Heart left ventricle (tissue), 16 donors: ENCODE measurements around the gene PTPRM. TPM values are rescaled to one million over a fixed set of nuclear protein-coding genes. Genes with fewer than 3 reads are reported as not detected.

Source experiments
- ATAC-seq, 4 donors: fragments of 200-7000 bp; cut with Tn5 transposase; one replicate each; pipeline ENCODE4 v1.9.1; 2020 to 2022; ENCODE audit warnings: moderate library complexity in 4 of 4, mild to moderate bottlenecking in 3 of 4, moderate number of reproducible peaks in 1 of 4
- DNase-seq, 5 donors: peaks; one replicate each; pipeline ENCODE4 v3.0.0-alpha.2; 2020
- H3K27ac ChIP-seq, 12 donors: fragments of 200-600 bp; sonication (generic) in 4 of 12; one replicate each; pipeline versions ENCODE4 v1.5.0 to v1.8.0; 2016 to 2022; ENCODE audit warnings: mild to moderate bottlenecking in 2 of 12
- H3K27me3 ChIP-seq, 9 donors: fragments of 200-600 bp; sonication (generic) in 2 of 9; one replicate each; pipeline versions ENCODE4 v1.5.1 to v1.8.0; 2016 to 2022; ENCODE audit warnings: mild to moderate bottlenecking in 3 of 9
- H3K36me3 ChIP-seq, 9 donors: fragments of 200-600 bp; sonication (generic) in 2 of 9; one replicate each; pipeline versions ENCODE4 v1.5.0 to v1.8.0; 2018 to 2022; ENCODE audit warnings: mild to moderate bottlenecking in 2 of 9
- H3K4me1 ChIP-seq, 12 donors: fragments of 200-600 bp; sonication (generic) in 4 of 12; one replicate each; pipeline versions ENCODE4 v1.5.0 to v1.8.0; 2016 to 2022; ENCODE audit warnings: mild to moderate bottlenecking in 3 of 12
- H3K4me3 ChIP-seq, 12 donors: fragments of 200-600 bp; sonication (generic) in 4 of 12; one replicate each; pipeline versions ENCODE4 v1.5.0 to v1.8.0; 2017 to 2022; ENCODE audit warnings: mild to moderate bottlenecking in 9 of 12, moderate library complexity in 4 of 12
- H3K9me3 ChIP-seq, 12 donors: fragments of 200-600 bp; sonication (generic) in 4 of 12; one replicate each; pipeline versions ENCODE4 v1.5.0 to v1.8.0; 2016 to 2022; ENCODE audit warnings: mild to moderate bottlenecking in 1 of 12
- POLR2A ChIP-seq, 2 donors: fragments of 450-650 bp; IDR thresholded peaks; one replicate each; pipeline ENCODE4 v1.6.1; 2017; ENCODE audit warnings: antibody characterized with exemption in 2 of 2, mild to moderate bottlenecking in 2 of 2, moderate library complexity in 2 of 2
- WGBS, 4 donors: extraction: QIAGEN DNeasy Blood & Tissue Kit in 2 of 4; methylation state at CpG; one replicate each; pipeline versions ENCODE4 v1.1.5 to v1.1.7; 2013 to 2018; 5-methylcytosine and 5-hydroxymethylcytosine counted together
- intact Hi-C, 10 donors: fragments of 100-400 bp; cut with DNase I; formaldehyde crosslinking; loops; one replicate each; pipeline versions ENCODE4 v1.11.1 to v1.14.2; 2022
- polyA plus RNA-seq, 2 donors: library from polyadenylated mRNA; stranded (reverse); fragments of 200-250 nt; gene quantifications; one replicate each; pipeline ENCODE4 v1.2.3, GENCODE V29; 2013
- total RNA-seq, 9 donors: library from RNA; depleted of rRNA in 2 of 9; stranded (reverse); fragments of >200 nt in 2 of 9; fragmentation: NEBNext Ultra II Directional in 3 of 9; extraction: Animal tissue kit (Norgen Biotek cat#: 25700) in 3 of 9; gene quantifications; one replicate each; pipeline versions ENCODE4 v1.1.0 to v1.2.4, GENCODE V29; 2016 to 2023
- TF ChIP-seq, protein P1 (sequence below), 12 donors: fragments of 200-600 bp; sonication (generic) in 4 of 12; IDR thresholded peaks; one replicate each; pipeline versions ENCODE4 v1.5.0 to v1.8.0; 2018 to 2022; ENCODE audit warnings: antibody characterized with exemption in 12 of 12, mild to moderate bottlenecking in 5 of 12
- donor health status: ischemic (EF 13 %, LVEDD 7.1; RV severe dilation, severe dysfunction).
- donor health status: healthy with polysubstance abuse.
- donor health status: DM: no; HTN: yes; CAD: no.
- donor health status: DM: no; HTN: no; CAD: no.
- donor health status: ischemic (EF 25% LVEDD 6.9; RV normal size, moderate dysfunction).
- donor health status: ischemic (EF 25% LVEDD 5.7; RV mildly dilated, moderate dysfunction).
- donor health status: healthy.
- donor health status: DM: yes; HTN: yes; CAD: no.
- donor health status: ischemic (EF 35%, LVEDD 5.7; RV mildly dilated, moderate dysfunction).
- donor health status: nonischemic (EF 11% LVEDD 7.7; RV severe dilation, severe dysfunction).
- donor health status: DM: yes; HTN: yes; CAD: no.
- donor health status: PGD.
- donor health status: ischemic (EF 29% LVEDD 5.4; RV normal size, mild dysfunction).
- donor health status: nonischemic (EF 23%, LVEDD 6.1; RV moderate dilation, normal function).

PTPRM gene
- total and polyA plus RNA-seq, 11 donors: 93.8 to 186 (median 123) TPM

- 68 to 85% (median 80%) methylated on average over 4 of the region's 4 CpGs for WGBS, 4 donors
- no peak for DNase-seq
- Histone ChIP-seq H3K27me3 (no peaks in the 10 kb centered on the region), H3K4me3 (no peak overlapping the region), H3K9me3 (no peaks in the 10 kb centered on the region), H3K4me1 (peaks cover 0 to 37% (median 7%) of the 10 kb centered on the region in 12 donors), H3K27ac (no peak overlapping the region), H3K36me3 (no peaks in the 10 kb centered on the region)
- TF ChIP-seq POLR2A (IDR thresholded peaks at IDR 0.05): no peak
- TF ChIP-seq, protein P1, sequence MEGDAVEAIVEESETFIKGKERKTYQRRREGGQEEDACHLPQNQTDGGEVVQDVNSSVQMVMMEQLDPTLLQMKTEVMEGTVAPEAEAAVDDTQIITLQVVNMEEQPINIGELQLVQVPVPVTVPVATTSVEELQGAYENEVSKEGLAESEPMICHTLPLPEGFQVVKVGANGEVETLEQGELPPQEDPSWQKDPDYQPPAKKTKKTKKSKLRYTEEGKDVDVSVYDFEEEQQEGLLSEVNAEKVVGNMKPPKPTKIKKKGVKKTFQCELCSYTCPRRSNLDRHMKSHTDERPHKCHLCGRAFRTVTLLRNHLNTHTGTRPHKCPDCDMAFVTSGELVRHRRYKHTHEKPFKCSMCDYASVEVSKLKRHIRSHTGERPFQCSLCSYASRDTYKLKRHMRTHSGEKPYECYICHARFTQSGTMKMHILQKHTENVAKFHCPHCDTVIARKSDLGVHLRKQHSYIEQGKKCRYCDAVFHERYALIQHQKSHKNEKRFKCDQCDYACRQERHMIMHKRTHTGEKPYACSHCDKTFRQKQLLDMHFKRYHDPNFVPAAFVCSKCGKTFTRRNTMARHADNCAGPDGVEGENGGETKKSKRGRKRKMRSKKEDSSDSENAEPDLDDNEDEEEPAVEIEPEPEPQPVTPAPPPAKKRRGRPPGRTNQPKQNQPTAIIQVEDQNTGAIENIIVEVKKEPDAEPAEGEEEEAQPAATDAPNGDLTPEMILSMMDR (IDR thresholded peaks at IDR 0.05): no peak
- intact Hi-C loops: loop anchor here in 1 of 10 donors (5.0 kb wide), 1 partner anchor 248 kb away; no protein-coding TSS in a partner anchor
- no peak for ATAC-seq
Observed at GRCh38 chr18:8044004-8044403, 476.9 kb downstream of the PTPRM start.

DNA sequence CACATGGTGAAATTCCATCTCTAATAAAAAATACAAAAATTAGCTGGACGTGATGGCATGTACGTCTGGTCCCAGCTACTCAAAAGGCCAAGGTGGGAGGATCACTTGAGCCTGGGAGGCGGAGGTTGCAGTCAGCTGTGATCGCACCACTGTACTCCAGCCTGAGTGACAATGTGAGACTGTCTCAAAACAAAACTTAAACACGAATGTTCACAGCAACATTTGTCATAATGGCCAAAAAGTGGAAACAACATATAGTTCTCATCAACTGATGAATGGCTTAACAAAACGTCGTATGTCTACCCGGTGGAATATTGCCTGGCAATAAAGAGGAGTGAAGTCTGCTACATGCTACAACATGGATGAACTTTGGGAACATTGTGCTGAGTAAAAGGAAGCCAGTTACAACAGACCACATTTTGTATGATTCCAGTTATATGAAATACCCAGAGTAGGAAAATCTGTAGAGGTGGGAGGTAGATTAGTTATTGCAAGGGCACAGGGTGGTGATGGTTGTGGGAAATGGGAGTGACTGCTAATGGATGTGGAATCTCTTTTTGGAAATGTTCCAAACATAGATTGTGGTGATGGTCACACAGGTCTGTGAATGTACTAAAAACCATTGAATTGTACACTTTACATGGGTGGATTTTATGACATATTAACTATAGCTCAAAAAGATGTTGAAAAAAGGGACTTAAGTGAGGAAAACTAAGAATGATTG, 478.2 kb downstream of the PTPRM start:
- Histone ChIP-seq H3K27ac (no peak overlapping the region), H3K9me3 (no peaks in the 10 kb centered on the region), H3K36me3 (no peaks in the 10 kb centered on the region), H3K4me1 (peaks cover 0 to 50% (median 13%) of the 10 kb centered on the region in 12 donors), H3K4me3 (no peak overlapping the region), H3K27me3 (no peaks in the 10 kb centered on the region)
- WGBS, 4 donors: 91 to 97% (median 95%) methylated on average over 8 of the region's 8 CpGs
- ATAC-seq (no peak), DNase-seq (no peak)
- intact Hi-C loops: no loop called here
- TF ChIP-seq, protein P1 (IDR thresholded peaks at IDR 0.05): no peak
- TF ChIP-seq POLR2A (IDR thresholded peaks at IDR 0.05): no peak

GRCh38 chr18:8045884-8046281, 478.8 kb downstream of the PTPRM start:
- Histone ChIP-seq H3K27me3 (no peaks in the 10 kb centered on the region), H3K36me3 (no peaks in the 10 kb centered on the region), H3K27ac (no peak overlapping the region), H3K9me3 (no peaks in the 10 kb centered on the region), H3K4me3 (no peak overlapping the region), H3K4me1 (peaks cover 0 to 55% (median 17%) of the 10 kb centered on the region in 12 donors)
- WGBS, 4 donors: 67 to 75% (median 70%) methylated on average over 8 of the region's 8 CpGs
- DNase-seq: no peak
- intact Hi-C loops: no loop called here
- no peak for ATAC-seq
- TF ChIP-seq, protein P1 (IDR thresholded peaks at IDR 0.05): no peak
- no peak for TF ChIP-seq POLR2A (IDR thresholded peaks at IDR 0.05)

GRCh38 chr18:8046441-8046840, 479.3 kb downstream of the PTPRM start:
- no peak overlapping the region for H3K27ac ChIP-seq
- DNase-seq: no peak
- H3K36me3 ChIP-seq: no peaks in the 10 kb centered on the region
- intact Hi-C loops: no loop called here
- WGBS, 4 donors: 82 to 92% (median 89%) methylated on average over 5 of the region's 5 CpGs
- ATAC-seq: no peak
- H3K4me1 ChIP-seq: peaks cover 0 to 59% (median 22%) of the 10 kb centered on the region in 12 donors
- no peak overlapping the region for H3K4me3 ChIP-seq
- TF ChIP-seq POLR2A (IDR thresholded peaks at IDR 0.05): no peak
- TF ChIP-seq, protein P1 (IDR thresholded peaks at IDR 0.05): no peak
- no peaks in the 10 kb centered on the region for H3K9me3 ChIP-seq
- no peaks in the 10 kb centered on the region for H3K27me3 ChIP-seq
